ENCODE measurements around the gene RNPEP.

RNPEP gene

DNA sequence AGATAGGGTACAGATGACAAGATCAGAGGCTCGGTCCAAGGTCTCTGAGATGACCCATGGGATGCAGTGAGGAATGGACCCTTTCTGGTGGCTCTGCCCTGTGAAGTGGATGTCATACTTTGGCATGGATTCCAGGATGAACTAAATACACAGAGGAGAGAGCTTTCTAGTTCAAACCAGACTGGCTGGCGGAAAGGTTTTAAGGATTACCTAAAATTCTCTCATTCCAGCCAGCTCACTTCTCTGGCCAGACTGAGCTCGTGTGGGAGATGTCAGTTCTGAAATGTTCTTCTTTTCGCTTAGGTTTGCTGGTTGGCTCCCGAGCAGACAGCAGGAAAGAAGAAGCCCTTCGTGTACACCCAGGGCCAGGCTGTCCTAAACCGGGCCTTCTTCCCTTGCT, 6.2 kb downstream of the RNPEP start:
- Histone ChIP-seq H3K36me3 (ENCODE audit: control insufficient read depth, insufficient read depth, low read length) (peaks cover 19% of the 10 kb centered on the region; the same call in 1 of the 2 replicates), H3K27ac (ENCODE audit: low read length) (no peak overlapping the region), H3K27me3 (ENCODE audit: control insufficient read depth, insufficient read depth, low read length) (no peaks in the 10 kb centered on the region), H3K4me3 (ENCODE audit: low read length) (no peak overlapping the region), H3K4me1 (ENCODE audit: control insufficient read depth, insufficient read depth, low read length) (no peaks in the 10 kb centered on the region), H3K9me3 (ENCODE audit: control insufficient read depth, insufficient read depth, low read length) (no peaks in the 10 kb centered on the region)
- no peak for DNase-seq (ENCODE audit: low read depth, low spot score)
- no CpG with 5 or more reads among the region's 7 CpGs for WGBS (ENCODE audit: insufficient coverage, insufficient read length)

DNA sequence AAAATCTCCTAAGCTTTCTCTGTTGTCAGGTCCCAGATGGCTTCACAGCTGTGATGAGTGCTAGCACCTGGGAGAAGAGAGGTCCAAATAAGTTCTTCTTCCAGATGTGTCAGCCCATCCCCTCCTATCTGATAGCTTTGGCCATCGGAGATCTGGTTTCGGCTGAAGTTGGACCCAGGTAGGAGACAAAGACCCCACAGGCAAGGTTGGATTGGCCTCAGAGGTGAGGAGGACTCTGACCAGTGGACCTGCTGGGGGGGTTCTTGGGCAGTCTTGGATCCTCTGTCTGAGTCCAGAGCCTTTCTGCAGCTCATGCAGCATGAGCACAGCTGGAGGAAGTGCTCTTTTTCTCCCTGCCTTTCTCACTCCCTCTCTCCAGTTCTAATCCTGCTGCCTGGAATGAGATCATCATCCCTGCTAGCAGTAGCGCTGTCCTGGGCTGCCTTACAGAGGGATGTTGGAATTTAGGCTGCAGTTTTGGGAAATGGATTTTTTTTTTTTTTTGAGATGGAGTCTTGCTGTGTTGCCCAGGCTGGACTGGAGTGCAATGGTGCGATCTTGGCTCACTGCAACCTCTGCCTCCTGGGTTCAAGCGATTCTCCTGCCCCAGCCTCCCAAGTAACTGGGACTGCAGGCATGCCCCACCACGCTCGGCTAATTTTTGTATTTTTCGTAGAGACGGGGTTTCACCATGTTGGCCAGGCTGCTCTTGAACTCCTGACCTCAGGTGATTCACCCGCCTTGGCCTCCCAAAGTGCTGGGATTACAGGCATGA, 7.1 kb downstream of the RNPEP start:
- Histone ChIP-seq H3K36me3 (ENCODE audit: control insufficient read depth, insufficient read depth, low read length) (peaks cover 21% of the 10 kb centered on the region; the same call in 1 of the 2 replicates), H3K27ac (ENCODE audit: low read length) (no peak overlapping the region), H3K9me3 (ENCODE audit: control insufficient read depth, insufficient read depth, low read length) (no peaks in the 10 kb centered on the region), H3K4me1 (ENCODE audit: control insufficient read depth, insufficient read depth, low read length) (no peaks in the 10 kb centered on the region), H3K4me3 (ENCODE audit: low read length) (no peak overlapping the region), H3K27me3 (ENCODE audit: control insufficient read depth, insufficient read depth, low read length) (no peaks in the 10 kb centered on the region)
- no peak for DNase-seq (ENCODE audit: low read depth, low spot score)
- WGBS (ENCODE audit: insufficient coverage, insufficient read length): no CpG with 5 or more reads among the region's 10 CpGs

DNA sequence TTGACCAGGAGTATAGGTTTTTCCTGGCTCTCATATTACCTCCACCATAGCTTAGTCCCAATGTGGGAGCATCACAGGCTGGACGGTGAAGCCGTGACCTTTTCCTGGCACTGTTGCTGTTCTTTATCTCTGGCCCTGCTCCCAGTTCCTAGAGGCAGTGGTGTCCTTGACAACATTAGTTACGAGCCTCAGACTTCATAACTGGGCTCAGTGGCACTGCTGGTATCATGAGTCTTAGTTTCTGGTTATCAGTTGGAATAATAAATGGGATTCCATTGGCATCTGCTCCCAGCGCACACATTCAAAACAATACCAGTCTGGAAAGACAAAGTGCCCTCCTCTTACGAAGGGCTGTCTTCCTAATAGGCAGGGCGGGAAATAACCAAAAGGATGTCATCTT, 8.0 kb downstream of the RNPEP start:
- H3K9me3 ChIP-seq (ENCODE audit: control insufficient read depth, insufficient read depth, low read length): no peaks in the 10 kb centered on the region
- no CpG with 5 or more reads among the region's 6 CpGs for WGBS (ENCODE audit: insufficient coverage, insufficient read length)
- H3K27ac ChIP-seq (ENCODE audit: low read length): no peak overlapping the region
- DNase-seq (ENCODE audit: low read depth, low spot score): no peak
- H3K4me1 ChIP-seq (ENCODE audit: control insufficient read depth, insufficient read depth, low read length): no peaks in the 10 kb centered on the region
- peaks cover 21% of the 10 kb centered on the region; the same call in 1 of the 2 replicates for H3K36me3 ChIP-seq (ENCODE audit: control insufficient read depth, insufficient read depth, low read length)
- no peaks in the 10 kb centered on the region for H3K27me3 ChIP-seq (ENCODE audit: control insufficient read depth, insufficient read depth, low read length)
- H3K4me3 ChIP-seq (ENCODE audit: low read length): no peak overlapping the region

DNA sequence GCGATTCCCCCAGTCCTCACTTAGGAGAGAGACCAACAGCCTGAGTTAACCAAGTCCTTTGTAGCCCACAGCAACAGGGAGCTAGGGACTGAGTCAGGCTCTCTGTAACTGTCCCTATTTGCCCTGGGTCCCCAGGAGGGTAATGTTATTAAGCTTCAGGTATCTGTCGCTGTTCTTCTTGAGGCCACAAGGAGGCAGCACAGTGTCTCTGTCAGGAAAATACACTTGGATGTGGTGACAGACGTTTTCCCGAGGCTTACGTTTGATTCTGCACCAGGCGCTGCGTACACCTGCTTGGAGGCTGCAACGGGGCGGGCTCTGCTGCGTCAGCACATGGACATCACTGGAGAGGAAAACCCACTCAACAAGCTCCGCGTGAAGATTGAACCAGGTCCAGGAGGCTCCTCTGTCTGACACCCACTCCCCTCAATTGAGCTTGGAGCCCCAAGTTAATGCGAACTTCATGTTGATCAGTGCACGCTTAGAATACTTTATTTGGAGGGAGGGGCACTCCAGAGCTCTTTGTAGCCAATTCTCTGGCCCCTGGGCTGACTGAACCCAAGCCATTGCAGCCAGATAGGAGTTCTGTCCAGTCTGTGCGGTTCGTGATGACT, 17.3 kb downstream of the RNPEP start:
- Histone ChIP-seq H3K9me3 (ENCODE audit: control insufficient read depth, insufficient read depth, low read length) (no peaks in the 10 kb centered on the region), H3K27me3 (ENCODE audit: control insufficient read depth, insufficient read depth, low read length) (no peaks in the 10 kb centered on the region), H3K4me3 (ENCODE audit: low read length) (no peak overlapping the region), H3K36me3 (ENCODE audit: control insufficient read depth, insufficient read depth, low read length) (peaks cover 15% of the 10 kb centered on the region), H3K4me1 (ENCODE audit: control insufficient read depth, insufficient read depth, low read length) (no peaks in the 10 kb centered on the region), H3K27ac (ENCODE audit: low read length) (no peak overlapping the region)
- DNase-seq (ENCODE audit: low read depth, low spot score): no peak
- WGBS (ENCODE audit: insufficient coverage, insufficient read length): no CpG with 5 or more reads among the region's 16 CpGs

DNA sequence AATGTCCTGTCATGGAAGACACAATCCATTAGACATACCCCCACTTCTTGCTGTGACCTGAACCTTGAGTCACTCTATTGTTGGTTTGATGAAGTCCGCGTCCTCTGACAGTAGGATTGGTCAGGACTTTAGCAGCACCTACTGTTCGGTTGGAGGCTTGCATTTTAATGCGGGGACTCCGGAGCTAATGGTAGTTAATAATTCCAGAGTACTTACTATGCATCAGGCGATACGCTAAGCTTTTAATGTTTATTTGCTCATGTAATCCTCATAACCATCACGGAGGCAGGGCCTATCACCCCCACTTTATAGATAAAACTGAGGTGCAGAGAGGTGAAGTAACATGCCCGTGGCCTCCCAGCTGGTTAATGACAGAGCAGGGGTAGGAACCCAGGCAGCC, 20.1 kb downstream of the RNPEP start:
- H3K9me3 ChIP-seq (ENCODE audit: control insufficient read depth, insufficient read depth, low read length): no peaks in the 10 kb centered on the region
- WGBS (ENCODE audit: insufficient coverage, insufficient read length): no CpG with 5 or more reads among the region's 9 CpGs
- no peak for DNase-seq (ENCODE audit: low read depth, low spot score)
- H3K27ac ChIP-seq (ENCODE audit: low read length): no peak overlapping the region
- H3K36me3 ChIP-seq (ENCODE audit: control insufficient read depth, insufficient read depth, low read length): peaks cover 17% of the 10 kb centered on the region
- H3K4me1 ChIP-seq (ENCODE audit: control insufficient read depth, insufficient read depth, low read length): no peaks in the 10 kb centered on the region
- no peak overlapping the region for H3K4me3 ChIP-seq (ENCODE audit: low read length)
- no peaks in the 10 kb centered on the region for H3K27me3 ChIP-seq (ENCODE audit: control insufficient read depth, insufficient read depth, low read length)

DNA sequence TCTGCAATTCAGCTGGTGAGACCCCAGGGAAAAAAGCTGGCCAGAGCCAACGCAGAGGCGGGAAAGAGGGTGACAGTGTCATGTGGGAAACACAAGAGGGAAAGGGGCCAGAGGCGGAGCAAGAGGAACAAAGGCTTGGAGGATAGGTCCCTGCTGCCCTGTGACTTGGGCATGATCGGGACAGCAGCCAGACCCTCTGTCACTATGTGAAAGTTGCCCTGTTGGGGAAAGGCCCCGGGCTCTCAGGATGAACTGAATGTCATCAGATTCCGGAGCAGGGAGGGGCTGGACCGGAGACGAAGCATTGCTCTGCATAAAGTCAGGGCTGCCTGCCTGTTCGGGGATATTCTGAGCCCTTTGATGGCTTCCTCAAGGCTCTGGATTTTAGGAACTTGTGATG, 22.3 kb downstream of the RNPEP start:
- Histone ChIP-seq H3K9me3 (ENCODE audit: control insufficient read depth, insufficient read depth, low read length) (no peaks in the 10 kb centered on the region), H3K27me3 (ENCODE audit: control insufficient read depth, insufficient read depth, low read length) (no peaks in the 10 kb centered on the region), H3K4me3 (ENCODE audit: low read length) (no peak overlapping the region), H3K27ac (ENCODE audit: low read length) (no peak overlapping the region), H3K36me3 (ENCODE audit: control insufficient read depth, insufficient read depth, low read length) (peaks cover 17% of the 10 kb centered on the region), H3K4me1 (ENCODE audit: control insufficient read depth, insufficient read depth, low read length) (peaks cover 7% of the 10 kb centered on the region; the same call in 1 of the 2 replicates)
- no peak for DNase-seq (ENCODE audit: low read depth, low spot score)
- no CpG with 5 or more reads among the region's 9 CpGs for WGBS (ENCODE audit: insufficient coverage, insufficient read length)

DNA sequence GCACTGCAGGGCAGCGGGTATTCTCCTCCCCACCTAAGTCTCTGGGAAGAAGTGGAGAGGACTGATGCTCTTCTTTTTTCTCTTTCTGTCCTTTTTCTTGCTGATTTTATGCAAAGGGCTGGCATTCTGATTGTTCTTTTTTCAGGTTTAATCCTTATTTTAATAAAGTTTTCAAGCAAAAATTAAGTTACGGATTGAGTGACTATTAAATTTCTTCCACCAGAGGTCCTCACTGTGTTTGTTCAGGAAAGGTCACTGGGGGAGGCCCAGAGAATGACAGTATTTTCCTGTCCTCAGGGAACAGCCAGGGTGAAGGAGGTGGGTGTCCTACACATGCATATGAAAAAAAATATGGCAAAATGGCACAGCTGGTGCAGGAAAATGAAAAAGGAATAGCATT, 23.5 kb downstream of the RNPEP start:
- H3K27ac ChIP-seq (ENCODE audit: low read length): no peak overlapping the region
- DNase-seq (ENCODE audit: low read depth, low spot score): no peak
- no peaks in the 10 kb centered on the region for H3K9me3 ChIP-seq (ENCODE audit: control insufficient read depth, insufficient read depth, low read length)
- H3K4me1 ChIP-seq (ENCODE audit: control insufficient read depth, insufficient read depth, low read length): peaks cover 10% of the 10 kb centered on the region; the same call in 1 of the 2 replicates
- peaks cover 14% of the 10 kb centered on the region for H3K36me3 ChIP-seq (ENCODE audit: control insufficient read depth, insufficient read depth, low read length)
- no peak overlapping the region for H3K4me3 ChIP-seq (ENCODE audit: low read length)
- H3K27me3 ChIP-seq (ENCODE audit: control insufficient read depth, insufficient read depth, low read length): no peaks in the 10 kb centered on the region
- no CpG with 5 or more reads among the region's 2 CpGs for WGBS (ENCODE audit: insufficient coverage, insufficient read length)

DNA sequence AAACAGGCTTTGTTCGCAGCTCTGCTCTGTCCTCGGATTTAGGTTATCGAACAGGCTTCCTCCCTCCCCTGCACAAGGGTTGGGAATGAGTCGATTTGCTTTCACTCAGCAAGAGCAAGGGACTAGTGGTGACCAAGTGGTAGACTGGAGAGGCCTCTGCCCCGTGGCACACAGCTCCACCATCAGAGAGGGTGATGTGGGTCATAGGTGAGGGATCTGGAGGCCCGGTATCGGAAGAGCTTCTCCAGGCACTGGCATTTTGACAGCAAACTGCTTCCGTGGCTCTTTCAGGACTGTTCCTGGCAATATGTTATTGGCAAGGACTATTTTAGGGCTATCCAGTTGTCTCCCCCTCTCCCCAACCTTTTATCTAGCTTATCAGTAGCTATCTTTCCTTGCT, 24.9 kb downstream of the RNPEP start:
- H3K9me3 ChIP-seq (ENCODE audit: control insufficient read depth, insufficient read depth, low read length): no peaks in the 10 kb centered on the region
- WGBS (ENCODE audit: insufficient coverage, insufficient read length): no CpG with 5 or more reads among the region's 8 CpGs
- DNase-seq (ENCODE audit: low read depth, low spot score): no peak
- H3K27ac ChIP-seq (ENCODE audit: low read length): no peak overlapping the region
- peaks cover 14% of the 10 kb centered on the region for H3K36me3 ChIP-seq (ENCODE audit: control insufficient read depth, insufficient read depth, low read length)
- no peak overlapping the region for H3K4me3 ChIP-seq (ENCODE audit: low read length)
- no peaks in the 10 kb centered on the region for H3K27me3 ChIP-seq (ENCODE audit: control insufficient read depth, insufficient read depth, low read length)
- peaks cover 10% of the 10 kb centered on the region; the same call in 1 of the 2 replicates for H3K4me1 ChIP-seq (ENCODE audit: control insufficient read depth, insufficient read depth, low read length)

DNA sequence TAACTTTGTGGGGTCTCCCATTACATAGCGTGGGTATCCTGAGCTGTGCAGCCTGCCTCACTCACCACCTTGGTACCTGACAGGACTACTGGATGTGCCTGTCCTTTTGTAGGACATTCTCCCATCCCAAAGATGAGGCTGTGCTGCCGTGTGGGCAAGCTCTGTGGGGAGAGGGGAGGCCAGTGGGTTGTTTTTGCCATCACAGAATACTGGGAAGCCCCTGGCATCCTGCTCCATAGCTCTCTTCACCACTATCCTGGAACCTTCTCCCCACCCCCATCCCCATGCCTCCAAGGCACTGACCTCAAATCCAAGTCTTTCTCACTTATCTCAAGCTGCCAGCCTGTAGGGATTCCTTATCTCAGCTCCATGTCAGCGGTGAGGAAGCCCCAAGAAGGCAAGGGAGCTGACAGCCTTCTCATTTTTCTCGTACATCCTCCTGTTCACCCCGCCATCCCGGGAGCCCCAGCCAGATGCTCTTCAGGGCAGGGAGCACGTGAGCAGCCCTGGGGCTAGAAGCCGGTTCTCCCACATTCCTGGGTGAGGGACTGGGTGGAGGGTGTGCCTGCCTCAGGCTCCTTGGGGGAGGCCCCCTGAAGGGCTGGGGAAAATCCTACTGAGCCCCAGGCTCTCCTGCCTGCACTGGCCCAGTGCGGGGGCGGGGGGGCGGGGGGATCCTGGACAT, 25.5 kb downstream of the RNPEP start:
- peaks cover 10% of the 10 kb centered on the region for H3K36me3 ChIP-seq (ENCODE audit: control insufficient read depth, insufficient read depth, low read length)
- H3K27ac ChIP-seq (ENCODE audit: low read length): no peak overlapping the region
- peaks cover 10% of the 10 kb centered on the region; the same call in 1 of the 2 replicates for H3K4me1 ChIP-seq (ENCODE audit: control insufficient read depth, insufficient read depth, low read length)
- no CpG with 5 or more reads among the region's 11 CpGs for WGBS (ENCODE audit: insufficient coverage, insufficient read length)
- no peaks in the 10 kb centered on the region for H3K9me3 ChIP-seq (ENCODE audit: control insufficient read depth, insufficient read depth, low read length)
- no peak overlapping the region for H3K4me3 ChIP-seq (ENCODE audit: low read length)
- DNase-seq (ENCODE audit: low read depth, low spot score): peak; percentile 63
- no peaks in the 10 kb centered on the region for H3K27me3 ChIP-seq (ENCODE audit: control insufficient read depth, insufficient read depth, low read length)

DNA sequence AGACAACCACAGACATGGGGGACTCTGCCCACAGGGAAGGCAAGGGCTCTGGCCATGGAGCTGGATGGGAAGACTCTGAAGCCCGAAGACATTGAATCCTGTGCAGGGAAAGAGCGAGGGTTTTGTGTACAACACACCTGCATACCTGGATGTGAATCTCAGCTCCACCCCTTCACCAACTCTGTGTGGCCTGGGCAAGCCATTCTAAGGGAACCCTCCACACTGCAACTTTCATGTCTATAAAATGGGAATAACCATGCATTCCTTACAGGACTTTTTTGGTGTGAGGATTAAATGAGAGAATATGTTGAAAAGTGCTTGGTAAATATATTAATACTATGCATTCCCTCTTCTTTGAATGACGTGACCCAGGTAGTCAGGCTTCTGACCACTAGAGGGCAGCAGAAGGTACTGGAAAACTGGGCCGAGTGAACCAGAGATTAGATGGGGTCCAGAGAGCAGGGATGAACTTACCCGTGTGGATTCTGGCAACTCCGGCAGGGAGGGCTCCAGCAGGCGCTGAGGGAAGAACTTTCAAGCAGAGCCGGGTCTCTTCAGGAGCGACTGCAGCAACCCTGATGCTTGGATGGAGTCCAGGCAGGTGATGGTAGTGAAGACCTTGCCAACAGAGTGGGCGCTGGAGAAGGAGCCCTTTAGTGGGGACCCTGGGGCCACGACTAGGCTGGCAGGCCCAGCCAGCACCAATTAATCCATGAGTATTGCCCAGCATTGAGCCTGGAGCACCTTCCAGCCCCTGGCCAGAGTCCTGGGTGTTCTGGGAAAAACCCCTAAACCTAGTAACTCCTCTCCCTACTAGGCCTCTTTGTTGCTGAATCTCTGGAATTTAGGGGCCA, 27.1 kb downstream of the RNPEP start:
- Histone ChIP-seq H3K9me3 (ENCODE audit: control insufficient read depth, insufficient read depth, low read length) (no peaks in the 10 kb centered on the region), H3K36me3 (ENCODE audit: control insufficient read depth, insufficient read depth, low read length) (peaks cover 6% of the 10 kb centered on the region; the same call in 1 of the 2 replicates), H3K4me3 (ENCODE audit: low read length) (0 out of 2 replicates have a peak overlapping the region, but pooled peaks have one; percentile 3), H3K27me3 (ENCODE audit: control insufficient read depth, insufficient read depth, low read length) (no peaks in the 10 kb centered on the region), H3K4me1 (ENCODE audit: control insufficient read depth, insufficient read depth, low read length) (peaks cover 10% of the 10 kb centered on the region; the same call in 1 of the 2 replicates), H3K27ac (ENCODE audit: low read length) (no peak overlapping the region)
- peak; percentile 77 for DNase-seq (ENCODE audit: low read depth, low spot score)
- WGBS (ENCODE audit: insufficient coverage, insufficient read length): no CpG with 5 or more reads among the region's 11 CpGs
